ENCODE measurements around the gene ISG15.

Gene ISG15

GRCh38 chr1:1021010-1021919, 8.0 kb downstream of the ISG15 start:
- TF ChIP-seq, protein P1, sequence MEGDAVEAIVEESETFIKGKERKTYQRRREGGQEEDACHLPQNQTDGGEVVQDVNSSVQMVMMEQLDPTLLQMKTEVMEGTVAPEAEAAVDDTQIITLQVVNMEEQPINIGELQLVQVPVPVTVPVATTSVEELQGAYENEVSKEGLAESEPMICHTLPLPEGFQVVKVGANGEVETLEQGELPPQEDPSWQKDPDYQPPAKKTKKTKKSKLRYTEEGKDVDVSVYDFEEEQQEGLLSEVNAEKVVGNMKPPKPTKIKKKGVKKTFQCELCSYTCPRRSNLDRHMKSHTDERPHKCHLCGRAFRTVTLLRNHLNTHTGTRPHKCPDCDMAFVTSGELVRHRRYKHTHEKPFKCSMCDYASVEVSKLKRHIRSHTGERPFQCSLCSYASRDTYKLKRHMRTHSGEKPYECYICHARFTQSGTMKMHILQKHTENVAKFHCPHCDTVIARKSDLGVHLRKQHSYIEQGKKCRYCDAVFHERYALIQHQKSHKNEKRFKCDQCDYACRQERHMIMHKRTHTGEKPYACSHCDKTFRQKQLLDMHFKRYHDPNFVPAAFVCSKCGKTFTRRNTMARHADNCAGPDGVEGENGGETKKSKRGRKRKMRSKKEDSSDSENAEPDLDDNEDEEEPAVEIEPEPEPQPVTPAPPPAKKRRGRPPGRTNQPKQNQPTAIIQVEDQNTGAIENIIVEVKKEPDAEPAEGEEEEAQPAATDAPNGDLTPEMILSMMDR (IDR thresholded peaks at IDR 0.05), result no peak

DNA sequence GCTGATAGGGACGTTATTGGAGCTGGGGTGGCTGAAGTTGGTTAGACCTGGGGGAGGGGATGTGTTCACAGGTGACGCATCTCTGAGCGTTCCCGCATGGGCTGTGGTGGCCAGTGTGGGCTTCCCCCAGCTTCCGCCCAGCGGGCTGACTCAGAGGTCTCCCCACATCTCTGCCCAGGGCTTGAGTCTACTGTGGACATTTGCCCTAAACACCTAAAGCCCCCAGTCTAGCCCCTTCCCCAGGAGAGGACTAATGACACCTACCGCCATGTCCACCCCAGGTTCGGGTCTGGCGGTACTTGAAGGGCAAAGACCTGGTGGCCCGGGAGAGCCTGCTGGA, 8.6 kb downstream of the ISG15 start:
- TF ChIP-seq, protein P1 (IDR thresholded peaks at IDR 0.05), result no peak

DNA sequence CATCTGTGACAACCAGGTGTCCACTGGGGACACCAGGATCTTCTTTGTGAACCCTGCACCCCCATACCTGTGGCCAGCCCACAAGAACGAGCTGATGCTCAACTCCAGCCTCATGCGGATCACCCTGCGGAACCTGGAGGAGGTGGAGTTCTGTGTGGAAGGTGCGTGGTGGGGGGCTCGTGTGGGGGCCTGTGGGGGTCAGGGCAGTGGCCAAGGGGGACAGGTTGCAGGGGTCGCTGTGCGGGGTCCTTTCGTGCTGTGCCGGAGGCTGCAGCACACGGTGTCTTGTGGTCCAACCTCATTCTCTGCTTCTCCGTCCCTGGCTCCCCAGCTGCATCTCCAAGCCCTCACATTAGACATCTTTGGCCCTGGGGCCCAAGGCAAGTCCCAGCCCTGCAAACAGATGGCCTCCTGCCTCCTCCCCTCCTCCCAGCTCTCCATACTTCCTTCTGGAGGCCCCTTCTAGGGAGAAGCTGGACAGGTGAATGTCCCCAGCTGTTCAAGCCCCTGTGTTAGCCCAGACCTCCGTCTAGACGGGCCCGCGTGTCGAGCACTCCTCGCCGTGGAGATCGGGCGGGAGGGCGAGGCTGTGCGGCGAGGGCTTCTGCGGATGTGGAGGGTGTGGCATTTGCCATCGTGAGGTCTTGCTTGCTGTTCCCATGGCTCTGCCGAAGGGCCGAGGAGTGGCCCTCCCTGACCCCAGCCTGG, 9.2 kb downstream of the ISG15 start:
- TF ChIP-seq, protein P1 (IDR thresholded peaks at IDR 0.05), result no peak

GRCh38 chr1:1023700-1024099, 10.4 kb downstream of the ISG15 start:
- TF ChIP-seq, protein P1 (IDR thresholded peaks at IDR 0.05), result no peak

DNA sequence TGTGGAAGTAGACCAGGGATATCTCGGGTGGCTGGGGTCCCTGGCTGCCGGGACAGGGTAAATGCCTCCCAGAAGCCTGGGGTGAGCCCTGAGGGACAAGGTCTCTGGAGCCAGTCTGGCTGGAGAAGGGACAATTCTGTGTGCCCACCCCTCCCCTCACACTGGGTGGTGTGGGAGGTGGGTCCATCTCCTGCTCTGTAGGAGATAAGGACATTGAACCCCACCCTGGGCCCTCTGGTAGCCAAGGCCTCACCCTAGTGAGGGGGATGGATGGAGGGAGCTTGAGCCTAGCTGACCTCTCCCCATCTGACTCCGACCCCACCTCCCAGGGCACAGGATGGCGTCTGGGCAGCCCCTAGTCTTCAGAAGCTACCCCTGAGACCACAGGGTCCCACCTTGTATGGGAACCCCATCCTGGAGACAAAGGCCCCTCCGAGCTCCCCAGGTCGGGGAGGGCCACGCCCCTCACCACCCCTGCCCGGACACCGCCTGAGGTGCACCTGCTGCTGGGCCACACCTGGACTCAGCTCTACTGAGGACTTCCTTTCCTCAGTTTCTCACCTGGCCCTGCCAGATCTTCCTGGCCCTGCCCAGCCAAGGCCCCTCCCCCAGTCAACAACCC, 11.0 kb downstream of the ISG15 start:
- TF ChIP-seq, protein P1 (IDR thresholded peaks at IDR 0.05), result no peak

DNA sequence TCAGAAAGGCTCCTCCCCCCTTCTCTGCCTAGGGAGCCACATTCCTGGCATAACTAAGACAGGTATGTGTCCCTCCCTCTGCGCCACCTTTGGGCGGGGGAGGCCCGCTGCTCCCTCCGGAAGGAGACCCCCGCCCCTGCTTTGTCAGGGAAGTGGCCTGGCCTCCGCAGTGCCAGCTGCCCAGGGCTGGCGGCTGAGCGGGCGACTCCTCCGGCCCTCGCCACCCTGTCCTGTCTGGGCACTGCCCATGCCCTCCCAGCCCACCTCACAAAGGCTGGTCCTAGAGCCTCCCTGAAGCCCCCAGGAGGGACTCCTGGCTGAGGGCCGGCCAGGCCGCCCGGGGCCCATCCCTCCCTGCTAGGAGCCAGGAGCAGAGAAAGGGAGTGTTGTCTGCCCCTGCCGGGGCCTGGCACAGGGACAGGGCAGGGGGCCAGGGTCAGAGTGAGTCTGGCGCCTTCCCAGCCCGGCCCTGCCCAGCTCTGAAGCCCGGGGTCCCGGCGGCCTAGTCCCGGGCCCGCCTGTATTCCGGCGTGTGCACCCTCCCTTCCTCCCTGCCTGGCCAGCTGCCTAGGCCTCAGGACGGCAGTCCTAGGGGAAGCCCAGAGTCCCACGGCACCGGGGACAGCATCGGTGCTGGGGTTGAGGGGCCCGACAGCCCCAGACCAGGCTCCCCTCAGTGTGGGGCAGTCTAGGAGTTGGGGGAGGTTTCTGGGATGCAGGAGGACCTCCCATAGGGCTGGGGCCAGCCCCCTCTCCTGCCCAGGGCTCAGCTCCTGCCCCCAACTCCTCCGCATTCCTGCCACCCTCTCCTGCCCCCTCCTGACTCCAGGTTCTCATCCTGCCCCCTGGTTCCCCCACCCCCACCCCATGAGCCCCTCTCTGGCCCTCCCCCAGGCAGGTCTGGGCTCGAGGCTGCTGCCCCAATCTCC, 11.7 kb downstream of the ISG15 start:
- TF ChIP-seq, protein P1 (IDR thresholded peaks at IDR 0.05), result no peak

- TF ChIP-seq, protein P1 (IDR thresholded peaks at IDR 0.05), result no peak
Observed at GRCh38 chr1:1025730-1026129, 12.4 kb downstream of the ISG15 start.

All from LNCAP (cell line).